ENCODE results near the gene PPP1R8. TPM values are rescaled to one million over a fixed set of nuclear protein-coding genes. Genes with fewer than 3 reads are reported as not detected.
"Not testable (repeated sequence)": the region's sequence is repeated elsewhere in the genome, so short reads cannot be mapped to it uniquely, and the experiment has no call there.

The PPP1R8 gene
- polyA plus RNA-seq (ENCODE audit: insufficient read length) = 55.5 TPM
- long read RNA-seq, donor 1, transcript PPP1R8-202 (7 exons, 2,344 nt) = major isoform, 10 of 29 reads
- long read RNA-seq, donor 1, partial matches to known transcripts = 0 of 29 reads
- long read RNA-seq, donor 1, other reads (novel, unspliced or antisense) = 18 of 29 reads
- long read RNA-seq, donor 2, transcript PPP1R8-202 (7 exons, 2,344 nt) = major isoform, 10 of 10 reads
- long read RNA-seq, donor 2, partial matches to known transcripts = 0 of 10 reads
- long read RNA-seq, donor 2, other reads (novel, unspliced or antisense) = 0 of 10 reads
- long read RNA-seq, donor 3, transcript PPP1R8-202 (7 exons, 2,344 nt) = major isoform, 8 of 8 reads
- long read RNA-seq, donor 3, partial matches to known transcripts = 0 of 8 reads
- long read RNA-seq, donor 3, other reads (novel, unspliced or antisense) = 0 of 8 reads
- long read RNA-seq, donor 4, partial matches to known transcripts = 0 of 1 reads
- long read RNA-seq, donor 4, other reads (novel, unspliced or antisense) = 0 of 1 reads
- long read RNA-seq, donor 5, transcript PPP1R8-202 (7 exons, 2,344 nt) = major isoform, 19 of 111 reads
- long read RNA-seq, donor 5, partial matches to known transcripts = 37 of 111 reads
- long read RNA-seq, donor 5, other reads (novel, unspliced or antisense) = 54 of 111 reads
- long read RNA-seq, donor 6, transcript PPP1R8-202 (7 exons, 2,344 nt) = major isoform, 11 of 73 reads
- long read RNA-seq, donor 6, partial matches to known transcripts = 62 of 73 reads
- long read RNA-seq, donor 6, other reads (novel, unspliced or antisense) = 0 of 73 reads
- long read RNA-seq, donor 7, transcript PPP1R8-202 (7 exons, 2,344 nt) = major isoform, 17 of 17 reads
- long read RNA-seq, donor 7, partial matches to known transcripts = 0 of 17 reads
- long read RNA-seq, donor 7, other reads (novel, unspliced or antisense) = 0 of 17 reads
- long read RNA-seq, donor 8, partial matches to known transcripts = 0 of 3 reads
- long read RNA-seq, donor 8, other reads (novel, unspliced or antisense) = 0 of 3 reads

GRCh38 chr1:27830621-27831440 lies at the start of gene PPP1R8:
Gene PPP1R8 (plus strand): TSS chr1:27830782. CDS start chr1:27830836, 54 bp downstream.
- peak; percentile 97 for DNase-seq

GRCh38 chr1:27782950-27783349 lies 47.6 kb upstream of the PPP1R8 start:
- DNase-seq = no peak

GRCh38 chr1:27784700-27785099 lies 45.9 kb upstream of the PPP1R8 start:
- no peak for DNase-seq

GRCh38 chr1:27785781-27786455 lies 44.7 kb upstream of the PPP1R8 start:
- no peak for DNase-seq

- no peak for DNase-seq
These were observed 42.7 kb upstream of the PPP1R8 start for GRCh38 chr1:27787895-27788294.

- DNase-seq = peak; percentile 5
These were observed 41.0 kb upstream of the PPP1R8 start for GRCh38 chr1:27789540-27790041.

GRCh38 chr1:27790270-27790669 lies 40.3 kb upstream of the PPP1R8 start:
- not testable (repeated sequence) for DNase-seq

GRCh38 chr1:27795601-27796000 lies 35.0 kb upstream of the PPP1R8 start:
- DNase-seq = no peak

- no peak for DNase-seq
These were observed 25.8 kb upstream of the PPP1R8 start for GRCh38 chr1:27804791-27805190.

GRCh38 chr1:27806758-27807157 lies 23.8 kb upstream of the PPP1R8 start:
- no peak for DNase-seq

- DNase-seq = no peak
These were observed 23.2 kb upstream of the PPP1R8 start for GRCh38 chr1:27807385-27807784.

GRCh38 chr1:27808131-27808530 lies 22.5 kb upstream of the PPP1R8 start:
- DNase-seq = not testable (repeated sequence)

- DNase-seq = no peak
These were observed 20.7 kb upstream of the PPP1R8 start for GRCh38 chr1:27809883-27810282.

GRCh38 chr1:27811741-27812500 lies 18.7 kb upstream of the PPP1R8 start:
- no peak for DNase-seq

GRCh38 chr1:27816921-27817630 lies 13.5 kb upstream of the PPP1R8 start:
- peak; percentile 34 for DNase-seq

- no peak for DNase-seq
These were observed 8.7 kb upstream of the PPP1R8 start for GRCh38 chr1:27821761-27822315.

- DNase-seq = no peak
These were observed 6.8 kb upstream of the PPP1R8 start for GRCh38 chr1:27823784-27824183.

- no peak for DNase-seq
These were observed 6.2 kb upstream of the PPP1R8 start for GRCh38 chr1:27824411-27824810.

GRCh38 chr1:27829339-27829960 lies 1.1 kb upstream of the PPP1R8 start:
- DNase-seq = not testable (repeated sequence)

Measured in left kidney (tissue), 8 donors.